IMR-90 (cell line): ENCODE data around the gene COL9A3. TPM values are rescaled to one million over a fixed set of nuclear protein-coding genes. Genes with fewer than 3 reads are reported as not detected.

Experiments used
- ATAC-seq: fragments of 200-7000 bp; cut with Tn5 transposase; 2 replicates; pipeline ENCODE4 v1.9.1; 2020; ENCODE audit warnings: low read depth, mild to moderate bottlenecking, moderate library complexity
- BruUV-seq: library from RNA; stranded (reverse); fragments of 400-500 nt; replicated peaks from 2 replicates; lab custom pipeline; 2021; lab: Mats Ljungman, UMichigan
- CTCF ChIA-PET: fragments of 300-600 bp; formaldehyde crosslinking; extraction: SDS; loops from one replicate; lab custom pipeline; 2021; ENCODE audit warnings: antibody characterized with exemption; lab: Yijun Ruan, JAX
- POLR2A ChIA-PET: fragments of 300-600 bp; sonication (Branson Sonifier 250); formaldehyde crosslinking; loops from one replicate; lab custom pipeline; 2022; ENCODE audit warnings: antibody characterized with exemption; ENCODE audit not compliant: unreplicated experiment; lab: Charles Lee
- DNase-seq: peaks from one replicate; pipeline ENCODE4 v3.0.0; 2013
- H2AFZ ChIP-seq: replicated peaks from 2 replicates; pipeline ENCODE3; 2013; ENCODE audit warnings: low read length, mild to moderate bottlenecking; ENCODE audit not compliant: poor library complexity
- H2AK5ac ChIP-seq: 2 replicates; pipeline ENCODE4 v1.6.1; 2013; ENCODE audit warnings: low read depth, low read length, inconsistent platforms
- H2AK9ac ChIP-seq: replicated peaks from 2 replicates; pipeline ENCODE3; 2013; ENCODE audit warnings: mild to moderate bottlenecking, low read depth, low read length, moderate library complexity; ENCODE audit not compliant: poor library complexity
- H2BK120ac ChIP-seq: 2 replicates; pipeline ENCODE4 v1.6.1; 2013; ENCODE audit warnings: low read depth, low read length, inconsistent platforms
- H2BK15ac ChIP-seq: 3 replicates; pipeline ENCODE4 v1.6.1; 2013; ENCODE audit warnings: low read depth, low read length, inconsistent platforms
- H2BK20ac ChIP-seq: 2 replicates; pipeline ENCODE4 v1.6.1; 2013; ENCODE audit warnings: low read depth, mild to moderate bottlenecking, inconsistent platforms, low read length, moderate library complexity
- H2BK5ac ChIP-seq: 2 replicates; pipeline ENCODE4 v1.6.1; 2013; ENCODE audit warnings: mild to moderate bottlenecking, low read depth, low read length, inconsistent platforms; ENCODE audit not compliant: poor library complexity, severe bottlenecking
- H3K14ac ChIP-seq: replicated peaks from 2 replicates; pipeline ENCODE4 v1.6.1; 2013; ENCODE audit warnings: low read depth, low read length, inconsistent platforms
- H3K18ac ChIP-seq: 2 replicates; pipeline ENCODE4 v1.6.1; 2013; ENCODE audit warnings: low read depth, low read length, control low read depth
- H3K23ac ChIP-seq: 2 replicates; pipeline ENCODE4 v1.6.1; 2013; ENCODE audit warnings: low read depth, low read length, inconsistent platforms
- H3K27ac ChIP-seq: 2 replicates; pipeline ENCODE4 v1.5.1; 2013; ENCODE audit warnings: mild to moderate bottlenecking, control low read depth, low read length; ENCODE audit not compliant: insufficient read depth
- H3K27me3 ChIP-seq: 2 replicates; pipeline ENCODE4 v1.6.1; 2013; ENCODE audit warnings: low read length; ENCODE audit not compliant: control insufficient read depth, insufficient read depth
- H3K36me3 ChIP-seq: 2 replicates; pipeline ENCODE4 v1.6.1; 2013; ENCODE audit warnings: low read length, mixed read lengths; ENCODE audit not compliant: control insufficient read depth, insufficient read depth
- H3K4ac ChIP-seq: 2 replicates; pipeline ENCODE4 v1.6.1; 2013; ENCODE audit warnings: low read depth, low read length, inconsistent platforms
- H3K4me1 ChIP-seq: 2 replicates; pipeline ENCODE4 v1.6.1; 2013; ENCODE audit warnings: low read length, mixed read lengths; ENCODE audit not compliant: control insufficient read depth, insufficient read depth
- H3K4me2 ChIP-seq: 2 replicates; pipeline ENCODE4 v1.6.1; 2013; ENCODE audit warnings: low read depth, mild to moderate bottlenecking, control low read depth, low read length, moderate library complexity
- H3K4me3 ChIP-seq: 2 replicates; pipeline ENCODE4 v1.5.1; 2013; ENCODE audit warnings: low read depth, mild to moderate bottlenecking, control low read depth, low read length, moderate library complexity; ENCODE audit not compliant: insufficient read depth
- H3K56ac ChIP-seq: 2 replicates; pipeline ENCODE4 v1.6.1; 2013; ENCODE audit warnings: low read length, inconsistent platforms; ENCODE audit not compliant: insufficient read depth; ENCODE audit errors: extremely low read depth
- H3K79me1 ChIP-seq, 2 experiments: 2 replicates each; pipeline ENCODE4 v1.6.1; 2013; ENCODE audit warnings: low read length in 2 of 2, inconsistent platforms in 1 of 2, low read depth in 1 of 2
- H3K9ac ChIP-seq: 2 replicates; pipeline ENCODE4 v1.6.1; 2013; ENCODE audit warnings: low read depth, low read length, control low read depth
- H3K9me1 ChIP-seq: 2 replicates; pipeline ENCODE4 v1.6.1; 2013; ENCODE audit warnings: low read length, inconsistent platforms; ENCODE audit not compliant: insufficient read depth
- H3K9me3 ChIP-seq: 2 replicates; pipeline ENCODE4 v1.6.1; 2013; ENCODE audit warnings: low read length; ENCODE audit not compliant: control insufficient read depth, insufficient read depth
- H4K20me1 ChIP-seq: 2 replicates; pipeline ENCODE4 v1.6.1; 2013; ENCODE audit warnings: low read length, inconsistent platforms; ENCODE audit not compliant: insufficient read depth
- H4K5ac ChIP-seq: 2 replicates; pipeline ENCODE4 v1.6.1; 2013; ENCODE audit warnings: mild to moderate bottlenecking, low read depth, low read length, control low read depth
- H4K8ac ChIP-seq, 2 experiments: 2 replicates each; pipeline ENCODE4 v1.6.1; 2013; ENCODE audit warnings: low read depth in 2 of 2, low read length in 2 of 2, control low read depth in 1 of 2, inconsistent platforms in 1 of 2
- H4K91ac ChIP-seq: 2 replicates; pipeline ENCODE4 v1.6.1; 2013; ENCODE audit warnings: low read depth, low read length, inconsistent platforms; ENCODE audit not compliant: insufficient read depth
- BHLHE40 ChIP-seq: fragments of 150-350 bp; IDR thresholded peaks from 2 replicates; pipeline ENCODE4 v1.6.1; 2016; ENCODE audit warnings: mild to moderate bottlenecking, low read depth, low read length
- CEBPB ChIP-seq: IDR thresholded peaks from 2 replicates; pipeline ENCODE4 v1.6.1; 2012; ENCODE audit warnings: low read depth, low read length, improper control_type of control experiment
- CHD1 ChIP-seq: IDR thresholded peaks from 2 replicates; pipeline ENCODE4 v1.6.1; 2012; ENCODE audit warnings: low read depth, low read length, improper control_type of control experiment
- FOS ChIP-seq: fragments of 150-350 bp; IDR thresholded peaks from 2 replicates; pipeline ENCODE4 v1.6.1; 2016; ENCODE audit warnings: low read depth, low read length
- MAFK ChIP-seq: IDR thresholded peaks from 2 replicates; pipeline ENCODE4 v1.6.1; 2012; ENCODE audit warnings: low read depth, low read length, improper control_type of control experiment
- MAZ ChIP-seq: IDR thresholded peaks from 2 replicates; pipeline ENCODE4 v1.6.1; 2012; ENCODE audit warnings: low read depth, mild to moderate bottlenecking, low read length, improper control_type of control experiment, moderate library complexity, borderline replicate concordance
- MXI1 ChIP-seq: IDR thresholded peaks from 2 replicates; pipeline ENCODE4 v1.6.1; 2012; ENCODE audit warnings: low read depth, mild to moderate bottlenecking, low read length, moderate library complexity, borderline replicate concordance
- RCOR1 ChIP-seq: IDR thresholded peaks from 2 replicates; pipeline ENCODE4 v1.6.1; 2012; ENCODE audit warnings: mild to moderate bottlenecking, low read length, improper control_type of control experiment; ENCODE audit not compliant: insufficient replicate concordance
- RFX5 ChIP-seq: IDR thresholded peaks from 2 replicates; pipeline ENCODE4 v1.8.0; 2012; ENCODE audit warnings: low read depth, mild to moderate bottlenecking, low read length, moderate library complexity
- WGBS, 2 experiments: methylation state at CpG; one replicate each; pipeline versions ENCODE4 v1.1.5 to v1.1.7; 2013; ENCODE audit warnings: missing lambda C conversion rate in 2 of 2; ENCODE audit not compliant: insufficient read length in 1 of 2; ENCODE audit errors: extremely low coverage in 2 of 2; 5-methylcytosine and 5-hydroxymethylcytosine counted together
- dilution Hi-C: fragments of 300-500 bp; cut with HindIII; formaldehyde crosslinking; loops from one replicate; pipeline ENCODE4 v1.14.3; 2018; ENCODE audit warnings: low sequenced_read_pairs; ENCODE audit not compliant: unreplicated experiment
- in situ Hi-C: fragments of 300-500 bp; cut with MboI; formaldehyde crosslinking; loops from 3 replicates; pipeline ENCODE4 v1.14.3; 2019; ENCODE audit warnings: low sequenced_read_pairs, inconsistent platforms, mixed read lengths
- intact Hi-C: fragments of 100-400 bp; cut with micrococcal nuclease; formaldehyde crosslinking; loops from 2 replicates; pipeline ENCODE4 v1.10.0; 2022
- polyA plus RNA-seq, 3 experiments: library from polyadenylated mRNA; depleted of rRNA; stranded (reverse); fragments of >200 nt; gene quantifications; 2 replicates each; pipeline ENCODE4 v1.2.3, GENCODE V29; 2012; ENCODE audit warnings: low replicate concordance in 1 of 3
- total RNA-seq: library from RNA; depleted of rRNA; stranded (reverse); fragments of >200 nt; gene quantifications from 2 replicates; pipeline ENCODE4 v1.2.3, GENCODE V29; 2012

The COL9A3 gene
- total and polyA plus RNA-seq, 2 of the 4 experiments (the other 2 are of a cell fraction): 0.36 to 1.4 TPM

DNA sequence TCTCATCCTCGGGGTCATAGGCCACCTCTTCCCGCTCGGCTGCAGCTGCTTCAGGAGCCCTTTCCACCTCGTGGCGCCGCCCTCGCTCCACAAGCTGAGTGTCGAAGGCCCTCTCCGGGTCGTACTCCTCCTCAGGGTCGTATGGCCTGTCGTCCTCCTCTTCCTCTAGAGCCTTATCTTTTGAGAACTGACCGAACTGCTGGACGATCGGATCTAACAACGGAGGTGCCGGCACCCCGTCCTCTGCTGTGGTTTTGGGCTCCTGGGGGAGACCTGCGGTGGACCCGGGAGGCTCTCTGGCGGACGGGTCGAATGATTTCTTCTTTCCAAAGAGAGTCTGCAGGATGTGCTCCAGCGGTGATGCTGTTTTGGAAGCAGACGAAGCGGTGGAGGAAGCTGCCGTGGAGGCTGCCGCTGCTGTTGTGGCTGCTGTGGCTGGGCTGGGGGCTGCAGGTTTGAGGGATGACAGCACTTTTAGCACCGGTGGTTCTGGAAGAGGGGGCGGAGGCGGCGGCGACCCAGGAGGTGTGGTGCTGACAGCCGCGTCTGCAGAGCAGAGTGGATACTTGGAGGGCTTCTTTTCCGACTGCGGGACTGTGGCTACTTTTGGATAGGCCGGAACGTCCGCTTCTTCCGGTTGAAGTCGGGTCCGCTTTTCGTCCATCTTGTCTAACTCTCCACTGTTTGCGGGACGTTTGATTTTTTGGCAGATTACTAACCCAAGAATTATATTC, 65.0 kb downstream of the COL9A3 start:
- Histone ChIP-seq H3K4ac (no peak overlapping the region), H2BK120ac (no peak overlapping the region), H3K4me3 (no peak overlapping the region), H3K9me3 (no peaks in the 10 kb centered on the region), H3K9ac (no peak overlapping the region), H3K4me2 (no peak overlapping the region), H4K5ac (no peak overlapping the region), H4K91ac (no peak overlapping the region), H2BK15ac (no peak overlapping the region), H2AK5ac (no peak overlapping the region), H3K18ac (no peak overlapping the region), H3K27me3 (no peaks in the 10 kb centered on the region), H2BK5ac (no peak overlapping the region), H3K56ac (no peak overlapping the region), H4K20me1 (peaks cover 7% of the 10 kb centered on the region; the same call in 1 of the 2 replicates), H3K4me1 (peaks cover 7% of the 10 kb centered on the region), H3K36me3 (peaks cover 21% of the 10 kb centered on the region), H3K27ac (no peak overlapping the region), H2BK20ac (no peak overlapping the region), H2AFZ (peak overlapping the region; percentile 32), H3K79me1 (peaks cover 0 to 8% of the 10 kb centered on the region in 2 experiments; a peak in 2 of 4 replicates), H3K14ac (no peak overlapping the region), H3K23ac (no peak overlapping the region), H2AK9ac (no peak overlapping the region), H4K8ac (no peak overlapping the region), H3K9me1 (peaks cover 2% of the 10 kb centered on the region; the same call in 1 of the 2 replicates)
- ChIA-PET POLR2A (no interaction called here), CTCF (no interaction called here)
- in situ Hi-C loops (no loop called here), intact Hi-C loops (no loop called here), dilution Hi-C loops (no loop called here)
- 92% methylated on average over 35 of the region's 46 CpGs; no CpG with 5 or more reads in 1 of the 2 experiments for WGBS, 2 experiments
- DNase-seq (no peak), ATAC-seq (no peak)
- no peak for TF ChIP-seq CEBPB
- no peak for TF ChIP-seq MAZ
- no peak for TF ChIP-seq FOS
- no peak for TF ChIP-seq RCOR1
- TF ChIP-seq RFX5: no peak
- no peak for TF ChIP-seq BHLHE40
- TF ChIP-seq MAFK: no peak
- TF ChIP-seq CHD1: no peak
- TF ChIP-seq MXI1: no peak
- no TSS peak for BruUV-seq
